Measurements from ENCODE around the gene UPK1B. TPM values are rescaled to one million over a fixed set of nuclear protein-coding genes. Genes with fewer than 3 reads are reported as not detected.

UPK1B gene
- total and polyA plus RNA-seq, 4 donors = 0.21 to 2.1 (median 0.56) TPM

GRCh38 chr3:119195911-119196310 is 22.5 kb downstream of the UPK1B start:
- Histone ChIP-seq H3K4me1 (ENCODE audit: control insufficient read depth in 5 of 5, insufficient read depth in 5 of 5, low read length in 5 of 5) (no peaks in the 10 kb centered on the region), H3K27ac (ENCODE audit: low read depth in 1 of 2, low read length in 1 of 2) (no peak overlapping the region), H3K27me3 (ENCODE audit: control insufficient read depth in 3 of 3, insufficient read depth in 3 of 3, low read length in 2 of 3) (no peaks in the 10 kb centered on the region), H3K4me3 (no peak overlapping the region), H3K9ac (ENCODE audit: insufficient read depth in 1 of 2, low read length in 2 of 2) (no peak overlapping the region), H3K36me3 (ENCODE audit: control insufficient read depth in 4 of 4, insufficient read depth in 4 of 4, low read length in 4 of 4) (no peaks in the 10 kb centered on the region), H3K9me3 (ENCODE audit: control insufficient read depth in 4 of 4, insufficient read depth in 3 of 4, low read length in 3 of 4) (no peaks in the 10 kb centered on the region)
- no peak for ATAC-seq (ENCODE audit: insufficient read depth, low FRiP score)
- 81 to 96% methylated on average over 1 of the region's 1 CpG for WGBS, 2 donors
- no peak for DNase-seq
- TF ChIP-seq CTCF (IDR thresholded peaks at IDR 0.05; ENCODE audit: control extremely low read depth, extremely low read depth) = no peak

- Histone ChIP-seq H3K9ac (ENCODE audit: insufficient read depth in 1 of 2, low read length in 2 of 2) (no peak overlapping the region), H3K27ac (ENCODE audit: low read depth in 1 of 2, low read length in 1 of 2) (no peak overlapping the region), H3K4me3 (no peak overlapping the region), H3K9me3 (ENCODE audit: control insufficient read depth in 4 of 4, insufficient read depth in 3 of 4, low read length in 3 of 4) (no peaks in the 10 kb centered on the region), H3K36me3 (ENCODE audit: control insufficient read depth in 4 of 4, insufficient read depth in 4 of 4, low read length in 4 of 4) (peaks cover 0 to 4% (median 2%) of the 10 kb centered on the region in 4 donors), H3K4me1 (ENCODE audit: control insufficient read depth in 5 of 5, insufficient read depth in 5 of 5, low read length in 5 of 5) (peaks cover 0 to 9% (median 4%) of the 10 kb centered on the region in 5 donors), H3K27me3 (ENCODE audit: control insufficient read depth in 3 of 3, insufficient read depth in 3 of 3, low read length in 2 of 3) (no peaks in the 10 kb centered on the region)
- TF ChIP-seq CTCF (IDR thresholded peaks at IDR 0.05; ENCODE audit: control extremely low read depth, extremely low read depth) = no peak
- DNase-seq (no peak), ATAC-seq (ENCODE audit: insufficient read depth, low FRiP score) (no peak)
- WGBS, 2 donors = 64 to 77% methylated on average over 8 of the region's 8 CpGs
Observed at GRCh38 chr3:119205209-119205608, 31.8 kb downstream of the UPK1B start.

GRCh38 chr3:119205685-119206084 is 32.3 kb downstream of the UPK1B start:
- Histone ChIP-seq H3K36me3 (ENCODE audit: control insufficient read depth in 4 of 4, insufficient read depth in 4 of 4, low read length in 4 of 4) (peaks cover 0 to 4% (median 2%) of the 10 kb centered on the region in 4 donors), H3K27ac (ENCODE audit: low read depth in 1 of 2, low read length in 1 of 2) (no peak overlapping the region), H3K9ac (ENCODE audit: insufficient read depth in 1 of 2, low read length in 2 of 2) (no peak overlapping the region), H3K27me3 (ENCODE audit: control insufficient read depth in 3 of 3, insufficient read depth in 3 of 3, low read length in 2 of 3) (no peaks in the 10 kb centered on the region), H3K9me3 (ENCODE audit: control insufficient read depth in 4 of 4, insufficient read depth in 3 of 4, low read length in 3 of 4) (no peaks in the 10 kb centered on the region), H3K4me1 (ENCODE audit: control insufficient read depth in 5 of 5, insufficient read depth in 5 of 5, low read length in 5 of 5) (peaks cover 0 to 9% (median 4%) of the 10 kb centered on the region in 5 donors), H3K4me3 (no peak overlapping the region)
- no peak for ATAC-seq (ENCODE audit: insufficient read depth, low FRiP score)
- no peak for DNase-seq
- TF ChIP-seq CTCF (IDR thresholded peaks at IDR 0.05; ENCODE audit: control extremely low read depth, extremely low read depth) = no peak
- 83 to 93% methylated on average over 5 of the region's 5 CpGs for WGBS, 2 donors

All from lung (tissue), 12 donors.